ENCODE results near the gene EDN2. TPM values are rescaled to one million over a fixed set of nuclear protein-coding genes. Genes with fewer than 3 reads are reported as not detected.

EDN2 gene
- total RNA-seq, 1 experiment from 2014 or later: not detected

DNA sequence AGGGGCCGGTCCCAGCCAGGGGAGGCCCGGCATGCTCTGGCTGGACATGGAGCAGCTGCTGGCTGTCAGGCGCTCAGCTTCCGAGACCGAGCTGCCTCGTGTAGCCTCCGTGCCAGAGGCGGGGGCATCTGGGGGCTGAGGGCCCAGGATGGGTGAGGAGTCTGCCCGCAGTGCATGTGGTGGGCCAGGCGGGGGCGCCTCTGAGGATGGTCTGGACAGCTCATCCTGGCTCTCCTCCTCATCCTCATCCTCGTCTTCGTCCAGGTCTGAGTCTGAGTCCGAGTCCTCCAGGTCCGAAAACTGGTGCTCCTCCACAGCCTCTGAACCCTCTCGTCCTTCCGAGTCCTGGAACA is 28.9 kb upstream of the EDN2 start:
- no peaks in the 10 kb centered on the region for H3K79me2 ChIP-seq (ENCODE audit: low read length)
- H3K4me2 ChIP-seq (ENCODE audit: low read depth, low read length, poor library complexity, severe bottlenecking): no peak overlapping the region
- H2AFZ ChIP-seq (ENCODE audit: low read length): no peak overlapping the region
- H4K20me1 ChIP-seq (ENCODE audit: insufficient read depth, low read depth, low read length): no peaks in the 10 kb centered on the region
- no peak for DNase-seq
- no peaks in the 10 kb centered on the region for H3K9me3 ChIP-seq (ENCODE audit: low read length)
- no peaks in the 10 kb centered on the region for H3K36me3 ChIP-seq (ENCODE audit: insufficient read depth, low read length)
- H3K9ac ChIP-seq (ENCODE audit: low read length): no peak overlapping the region
- H3K4me1 ChIP-seq (ENCODE audit: low read length): peaks cover 25% of the 10 kb centered on the region
- H3K27me3 ChIP-seq (ENCODE audit: low read length): no peaks in the 10 kb centered on the region
- H3K9me2 ChIP-seq (replicated peaks; ENCODE audit: insufficient read depth, low read length): no peaks in the 10 kb centered on the region
- no peak overlapping the region for H3K27ac ChIP-seq (ENCODE audit: low read length)
- H3K4me3 ChIP-seq (ENCODE audit: low read length): no peak overlapping the region

DNA sequence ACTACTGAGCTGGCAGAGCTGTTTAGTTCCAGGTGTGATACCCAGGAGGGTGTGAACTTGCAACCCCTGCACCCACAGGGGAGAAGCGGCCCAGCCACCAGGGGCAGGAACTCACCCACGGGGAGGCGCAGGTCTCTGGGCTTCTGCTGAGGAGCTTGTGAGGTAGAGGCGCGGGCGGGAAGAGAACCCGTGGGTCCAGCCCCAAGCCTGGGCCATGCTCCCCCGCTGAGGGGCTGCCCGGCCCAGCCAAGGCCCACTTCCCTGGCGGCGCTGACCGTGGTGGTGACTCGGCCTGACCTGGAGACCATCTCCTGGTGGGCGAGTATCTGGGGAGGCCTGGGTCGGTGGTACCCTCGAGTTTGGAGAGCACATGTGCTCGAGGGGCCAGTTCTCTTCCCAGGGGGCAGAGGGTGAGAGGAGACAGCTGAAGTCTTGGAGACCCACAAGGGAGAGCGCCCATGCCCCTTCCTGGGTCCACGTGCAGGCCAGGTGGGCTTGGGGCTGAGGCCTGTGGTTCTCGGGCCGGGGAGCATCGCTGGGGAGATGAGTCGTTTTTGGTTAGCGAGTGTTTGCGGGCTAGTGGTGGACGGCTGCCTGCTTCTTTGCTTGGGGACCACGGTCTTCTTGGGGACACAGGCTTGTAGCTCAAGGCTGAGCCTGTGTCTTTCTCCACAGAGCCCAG is 28.4 kb upstream of the EDN2 start:
- Histone ChIP-seq H3K9ac (ENCODE audit: low read length) (no peak overlapping the region), H4K20me1 (ENCODE audit: insufficient read depth, low read depth, low read length) (no peaks in the 10 kb centered on the region), H2AFZ (ENCODE audit: low read length) (no peak overlapping the region), H3K9me3 (ENCODE audit: low read length) (no peaks in the 10 kb centered on the region), H3K4me1 (ENCODE audit: low read length) (peaks cover 25% of the 10 kb centered on the region), H3K27ac (ENCODE audit: low read length) (no peak overlapping the region), H3K27me3 (ENCODE audit: low read length) (no peaks in the 10 kb centered on the region), H3K4me3 (ENCODE audit: low read length) (no peak overlapping the region), H3K9me2 (replicated peaks; ENCODE audit: insufficient read depth, low read length) (no peaks in the 10 kb centered on the region), H3K4me2 (ENCODE audit: low read depth, low read length, poor library complexity, severe bottlenecking) (no peak overlapping the region), H3K36me3 (ENCODE audit: insufficient read depth, low read length) (no peaks in the 10 kb centered on the region), H3K79me2 (ENCODE audit: low read length) (no peaks in the 10 kb centered on the region)
- DNase-seq: no peak

DNA sequence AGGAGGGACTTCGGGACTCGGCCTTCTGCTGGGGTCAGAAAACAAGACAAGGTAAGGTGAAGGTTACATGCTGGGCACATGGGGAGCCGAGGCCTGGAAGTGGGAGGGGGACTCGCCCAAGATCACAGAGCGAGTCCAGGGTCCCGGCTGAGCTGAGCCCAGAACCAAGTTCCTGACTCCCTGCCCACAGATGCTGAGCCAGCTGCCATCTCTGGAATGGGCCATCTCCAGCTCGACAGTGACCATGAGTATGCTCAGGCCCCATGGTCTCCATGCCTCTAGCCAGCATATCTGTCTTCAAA is 26.7 kb upstream of the EDN2 start:
- H3K9me2 ChIP-seq (replicated peaks; ENCODE audit: insufficient read depth, low read length): no peaks in the 10 kb centered on the region
- no peak overlapping the region for H3K27ac ChIP-seq (ENCODE audit: low read length)
- no peaks in the 10 kb centered on the region for H3K79me2 ChIP-seq (ENCODE audit: low read length)
- no peaks in the 10 kb centered on the region for H3K9me3 ChIP-seq (ENCODE audit: low read length)
- no peak overlapping the region for H3K4me3 ChIP-seq (ENCODE audit: low read length)
- H4K20me1 ChIP-seq (ENCODE audit: insufficient read depth, low read depth, low read length): no peaks in the 10 kb centered on the region
- H3K9ac ChIP-seq (ENCODE audit: low read length): no peak overlapping the region
- no peaks in the 10 kb centered on the region for H3K36me3 ChIP-seq (ENCODE audit: insufficient read depth, low read length)
- H3K4me2 ChIP-seq (ENCODE audit: low read depth, low read length, poor library complexity, severe bottlenecking): no peak overlapping the region
- no peak for DNase-seq
- H3K27me3 ChIP-seq (ENCODE audit: low read length): no peaks in the 10 kb centered on the region
- no peak overlapping the region for H2AFZ ChIP-seq (ENCODE audit: low read length)
- peaks cover 9% of the 10 kb centered on the region for H3K4me1 ChIP-seq (ENCODE audit: low read length)

DNA sequence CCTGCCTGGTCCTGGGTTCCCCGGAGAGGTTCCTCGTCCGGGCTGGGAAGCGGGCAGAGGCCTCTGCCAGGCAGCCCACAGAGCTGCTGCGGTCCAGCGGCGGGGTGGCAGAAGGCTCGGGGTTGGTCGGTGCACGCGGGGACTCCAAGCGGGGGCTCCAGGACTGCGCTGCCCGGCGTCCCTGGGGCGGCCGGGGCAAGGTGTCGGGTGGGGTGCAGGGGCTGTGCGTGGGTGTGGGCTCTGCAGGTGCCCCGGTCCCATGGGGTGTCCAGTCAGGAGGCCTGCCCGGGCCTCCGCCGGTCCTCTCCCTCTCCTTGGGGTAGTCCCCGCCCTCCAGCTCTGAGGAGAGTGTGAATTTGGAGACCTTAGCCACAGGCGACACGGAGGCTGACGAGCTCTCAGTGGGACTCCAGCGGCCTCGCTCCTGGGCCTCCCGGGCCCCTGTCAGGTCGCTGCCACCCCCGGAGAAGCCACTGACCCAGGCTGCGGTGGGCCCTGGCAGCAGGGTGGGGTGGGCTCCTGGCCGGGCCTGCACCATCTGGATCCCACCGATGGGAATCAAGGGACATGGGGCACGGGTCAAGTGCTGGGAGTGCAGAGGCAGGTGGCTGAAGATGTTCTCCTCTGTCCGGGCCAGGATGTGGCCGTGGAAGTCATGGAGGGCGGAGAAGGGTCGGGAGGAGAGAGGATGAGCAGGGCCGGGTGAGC is 26.2 kb upstream of the EDN2 start:
- H3K27me3 ChIP-seq (ENCODE audit: low read length): no peaks in the 10 kb centered on the region
- H2AFZ ChIP-seq (ENCODE audit: low read length): no peak overlapping the region
- no peak overlapping the region for H3K27ac ChIP-seq (ENCODE audit: low read length)
- no peak overlapping the region for H3K4me3 ChIP-seq (ENCODE audit: low read length)
- H3K4me1 ChIP-seq (ENCODE audit: low read length): peaks cover 4% of the 10 kb centered on the region
- H4K20me1 ChIP-seq (ENCODE audit: insufficient read depth, low read depth, low read length): no peaks in the 10 kb centered on the region
- DNase-seq: no peak
- H3K9ac ChIP-seq (ENCODE audit: low read length): no peak overlapping the region
- no peaks in the 10 kb centered on the region for H3K9me2 ChIP-seq (replicated peaks; ENCODE audit: insufficient read depth, low read length)
- H3K79me2 ChIP-seq (ENCODE audit: low read length): no peaks in the 10 kb centered on the region
- no peaks in the 10 kb centered on the region for H3K9me3 ChIP-seq (ENCODE audit: low read length)
- H3K36me3 ChIP-seq (ENCODE audit: insufficient read depth, low read length): no peaks in the 10 kb centered on the region
- H3K4me2 ChIP-seq (ENCODE audit: low read depth, low read length, poor library complexity, severe bottlenecking): no peak overlapping the region

DNA sequence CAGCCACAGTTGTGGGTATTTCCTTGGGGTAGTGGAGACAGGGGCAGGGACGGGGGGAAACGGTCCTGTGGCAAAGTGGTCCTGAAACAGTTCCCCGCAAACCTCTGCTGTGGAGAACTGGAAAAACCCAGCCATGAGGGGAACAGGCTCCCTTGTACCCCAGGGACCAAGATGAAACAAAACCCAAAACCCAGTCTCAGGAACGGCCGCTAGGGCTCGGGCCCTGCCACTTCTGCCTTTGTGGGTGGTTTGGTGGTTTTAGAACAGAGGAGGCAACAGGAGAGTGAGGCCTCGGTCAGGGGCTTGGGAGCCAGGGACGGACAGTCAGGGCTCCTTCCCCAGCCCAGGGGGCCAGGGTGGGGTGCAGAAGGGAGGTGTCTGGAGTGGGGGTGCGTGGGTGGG is 24.8 kb upstream of the EDN2 start:
- Histone ChIP-seq H3K36me3 (ENCODE audit: insufficient read depth, low read length) (no peaks in the 10 kb centered on the region), H4K20me1 (ENCODE audit: insufficient read depth, low read depth, low read length) (no peaks in the 10 kb centered on the region), H3K9ac (ENCODE audit: low read length) (no peak overlapping the region), H3K27ac (ENCODE audit: low read length) (no peak overlapping the region), H3K4me3 (ENCODE audit: low read length) (no peak overlapping the region), H3K79me2 (ENCODE audit: low read length) (no peaks in the 10 kb centered on the region), H3K9me2 (replicated peaks; ENCODE audit: insufficient read depth, low read length) (no peaks in the 10 kb centered on the region), H3K4me1 (ENCODE audit: low read length) (no peaks in the 10 kb centered on the region), H2AFZ (ENCODE audit: low read length) (no peak overlapping the region), H3K4me2 (ENCODE audit: low read depth, low read length, poor library complexity, severe bottlenecking) (no peak overlapping the region), H3K9me3 (ENCODE audit: low read length) (no peaks in the 10 kb centered on the region), H3K27me3 (ENCODE audit: low read length) (no peaks in the 10 kb centered on the region)
- no peak for DNase-seq

DNA sequence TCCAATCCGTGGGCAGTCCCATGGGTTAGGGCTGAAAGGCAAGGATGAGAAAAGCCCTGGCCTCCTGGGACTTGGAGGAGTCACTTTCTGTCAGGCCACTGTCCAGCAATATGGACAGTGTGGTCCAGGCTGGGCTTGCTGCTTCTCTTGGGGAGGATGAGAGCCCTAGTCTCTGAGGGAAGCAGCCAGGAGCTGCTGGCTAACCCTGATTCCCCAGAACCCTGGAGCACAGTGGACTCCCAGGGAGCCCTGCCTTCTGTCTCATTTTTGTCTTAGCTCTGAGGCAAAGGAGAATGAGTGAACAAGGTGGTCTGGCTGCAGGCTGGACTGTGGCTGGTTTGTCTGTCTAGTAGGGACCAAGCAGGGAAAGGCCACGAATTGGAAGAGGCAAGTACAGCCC is 23.8 kb upstream of the EDN2 start:
- Histone ChIP-seq H3K9ac (ENCODE audit: low read length) (no peak overlapping the region), H3K9me2 (replicated peaks; ENCODE audit: insufficient read depth, low read length) (no peaks in the 10 kb centered on the region), H3K27ac (ENCODE audit: low read length) (no peak overlapping the region), H2AFZ (ENCODE audit: low read length) (no peak overlapping the region), H3K9me3 (ENCODE audit: low read length) (no peaks in the 10 kb centered on the region), H3K36me3 (ENCODE audit: insufficient read depth, low read length) (no peaks in the 10 kb centered on the region), H3K27me3 (ENCODE audit: low read length) (no peaks in the 10 kb centered on the region), H4K20me1 (ENCODE audit: insufficient read depth, low read depth, low read length) (no peaks in the 10 kb centered on the region), H3K79me2 (ENCODE audit: low read length) (no peaks in the 10 kb centered on the region), H3K4me1 (ENCODE audit: low read length) (no peaks in the 10 kb centered on the region), H3K4me3 (ENCODE audit: low read length) (no peak overlapping the region), H3K4me2 (ENCODE audit: low read depth, low read length, poor library complexity, severe bottlenecking) (no peak overlapping the region)
- DNase-seq: no peak

DNA sequence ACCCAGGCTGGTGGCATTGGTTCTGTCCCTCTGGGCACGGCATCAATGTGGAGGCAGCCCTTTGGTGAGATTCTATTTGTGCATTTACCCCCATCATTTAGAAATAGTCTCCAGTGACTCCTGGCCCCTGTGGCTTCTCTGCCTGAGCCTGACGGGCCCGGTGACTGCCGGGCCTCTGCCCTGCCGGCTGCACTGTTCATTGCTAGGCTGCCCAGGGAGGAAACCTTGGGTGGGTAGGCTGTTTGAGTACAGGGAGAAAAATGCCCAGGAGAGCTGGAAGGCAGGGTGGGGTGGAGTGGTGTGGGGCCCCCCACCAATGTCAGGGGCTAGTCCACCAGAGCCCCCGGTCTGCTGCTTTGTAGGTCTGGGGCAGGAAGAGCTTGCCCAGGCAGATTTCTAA is 23.4 kb upstream of the EDN2 start:
- Histone ChIP-seq H3K79me2 (ENCODE audit: low read length) (no peaks in the 10 kb centered on the region), H3K4me1 (ENCODE audit: low read length) (no peaks in the 10 kb centered on the region), H2AFZ (ENCODE audit: low read length) (no peak overlapping the region), H3K27me3 (ENCODE audit: low read length) (no peaks in the 10 kb centered on the region), H3K4me3 (ENCODE audit: low read length) (no peak overlapping the region), H3K27ac (ENCODE audit: low read length) (no peak overlapping the region), H3K9me3 (ENCODE audit: low read length) (no peaks in the 10 kb centered on the region), H3K4me2 (ENCODE audit: low read depth, low read length, poor library complexity, severe bottlenecking) (no peak overlapping the region), H3K36me3 (ENCODE audit: insufficient read depth, low read length) (no peaks in the 10 kb centered on the region), H4K20me1 (ENCODE audit: insufficient read depth, low read depth, low read length) (no peaks in the 10 kb centered on the region), H3K9me2 (replicated peaks; ENCODE audit: insufficient read depth, low read length) (no peaks in the 10 kb centered on the region), H3K9ac (ENCODE audit: low read length) (no peak overlapping the region)
- DNase-seq: no peak

DNA sequence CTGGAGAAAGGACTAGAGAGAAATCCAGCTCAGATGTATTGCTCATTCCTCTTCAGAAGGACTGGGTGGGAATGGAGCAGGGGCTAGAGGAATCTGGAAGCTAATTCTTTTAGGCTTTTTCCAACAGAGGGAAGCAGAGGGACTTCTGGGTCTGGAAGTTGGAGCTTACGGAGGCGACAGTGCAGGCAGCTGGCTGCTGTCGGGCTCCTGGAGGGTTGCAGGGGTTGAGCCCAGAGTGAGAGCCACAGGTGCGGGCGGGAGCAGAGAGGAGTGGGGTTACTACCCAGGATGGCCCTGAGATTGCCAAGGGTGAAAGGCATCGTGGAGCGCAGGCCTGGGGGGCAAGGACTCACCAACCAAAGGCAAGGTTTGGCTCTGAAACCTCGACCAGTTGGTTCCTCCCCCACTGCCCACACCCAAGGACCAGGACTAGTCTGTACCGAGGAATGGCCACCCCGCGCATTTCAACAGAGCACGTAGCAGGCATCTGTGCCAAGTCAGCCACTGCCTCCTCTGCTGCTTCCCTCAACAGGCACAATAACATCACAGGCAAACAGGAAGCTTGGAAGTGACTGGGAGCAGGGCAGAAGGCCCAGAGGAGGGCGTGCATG is 22.7 kb upstream of the EDN2 start:
- H3K27me3 ChIP-seq (ENCODE audit: low read length): no peaks in the 10 kb centered on the region
- no peak overlapping the region for H3K27ac ChIP-seq (ENCODE audit: low read length)
- H4K20me1 ChIP-seq (ENCODE audit: insufficient read depth, low read depth, low read length): no peaks in the 10 kb centered on the region
- no peaks in the 10 kb centered on the region for H3K36me3 ChIP-seq (ENCODE audit: insufficient read depth, low read length)
- no peak overlapping the region for H3K4me3 ChIP-seq (ENCODE audit: low read length)
- H3K4me2 ChIP-seq (ENCODE audit: low read depth, low read length, poor library complexity, severe bottlenecking): no peak overlapping the region
- no peak overlapping the region for H3K9ac ChIP-seq (ENCODE audit: low read length)
- H3K4me1 ChIP-seq (ENCODE audit: low read length): no peaks in the 10 kb centered on the region
- H3K9me2 ChIP-seq (replicated peaks; ENCODE audit: insufficient read depth, low read length): no peaks in the 10 kb centered on the region
- H3K79me2 ChIP-seq (ENCODE audit: low read length): no peaks in the 10 kb centered on the region
- DNase-seq: no peak
- H3K9me3 ChIP-seq (ENCODE audit: low read length): no peaks in the 10 kb centered on the region
- H2AFZ ChIP-seq (ENCODE audit: low read length): no peak overlapping the region
